A549 (cell line): ENCODE data around the gene LRRC46.

Experiments
- CHD2 ChIP-seq: fragments of 150-350 bp; IDR thresholded peaks from 2 replicates; pipeline ENCODE4 v1.6.1; 2014; ENCODE audit warnings: low read length; ENCODE audit not compliant: partially characterized antibody
- EHMT2 ChIP-seq: fragments of 200-600 bp; sonication (generic); IDR thresholded peaks from 2 replicates; pipeline ENCODE4 v1.6.1; 2016; ENCODE audit warnings: antibody characterized with exemption, low read depth, mild to moderate bottlenecking, moderate library complexity
- ELK1 ChIP-seq: fragments of 150-350 bp; IDR thresholded peaks from 2 replicates; pipeline ENCODE4 v1.6.1; 2014; ENCODE audit warnings: low read depth, mild to moderate bottlenecking, low read length
- EP300 ChIP-seq, 2 experiments: fragments of >200 bp; sonication (Bioruptor Twin); formaldehyde crosslinking; IDR thresholded peaks; 2 replicates in 1 of 2; 3 replicates in 1 of 2; pipeline ENCODE4 v1.6.1; 2016 to 2017
- ESRRA ChIP-seq: fragments of 150-350 bp; IDR thresholded peaks from 2 replicates; pipeline ENCODE4 v1.6.1; 2014; ENCODE audit warnings: mild to moderate bottlenecking, low read length, borderline replicate concordance
- FOXS1 ChIP-seq: fragments of 250-450 bp; sonication (Bioruptor Pico); IDR thresholded peaks from 2 replicates; pipeline ENCODE4 v1.5.0; 2020; ENCODE audit warnings: mild to moderate bottlenecking, moderate library complexity
- JUN ChIP-seq, 2 experiments: fragments of >200 bp; sonication (Bioruptor Twin); formaldehyde crosslinking; IDR thresholded peaks; 2 replicates in 1 of 2; 3 replicates in 1 of 2; pipeline ENCODE4 v1.6.1; 2016 to 2017
- NFE2L2 ChIP-seq: fragments of 150-350 bp; conservative IDR thresholded peaks from 2 replicates; pipeline ENCODE4 v1.6.1; 2014; ENCODE audit warnings: low read length
- POLR2A ChIP-seq: IDR thresholded peaks from 2 replicates; pipeline ENCODE4 v1.6.1; 2012; ENCODE audit warnings: mild to moderate bottlenecking, low read length
- REST ChIP-seq: fragments of 200-600 bp; sonication (generic); IDR thresholded peaks from 2 replicates; pipeline ENCODE4 v1.6.1; 2016; ENCODE audit warnings: antibody characterized with exemption, mild to moderate bottlenecking, moderate library complexity
- SMC3 ChIP-seq: fragments of >200 bp; sonication (Bioruptor Twin); formaldehyde crosslinking; IDR thresholded peaks from 3 replicates; pipeline ENCODE4 v1.6.1; 2018; ENCODE audit warnings: inconsistent platforms
- TF ChIP-seq, protein P1 (sequence below): fragments of >200 bp; sonication (Bioruptor Twin); formaldehyde crosslinking; IDR thresholded peaks from 3 replicates; pipeline ENCODE4 v1.5.1; 2016

GRCh38 chr17:47851764-47852112 lies 20.3 kb downstream of the LRRC46 start:
- TF ChIP-seq EP300 (IDR thresholded peaks at IDR 0.05) (no peak), SMC3 (no peak), ELK1 (no peak), REST (no peak), FOXS1 (no peak), JUN (IDR thresholded peaks at IDR 0.05) (no peak), NFE2L2 (no peak), EHMT2 (no peak), CHD2 (no peak), POLR2A (no peak), ESRRA (no peak)
- TF ChIP-seq, protein P1, sequence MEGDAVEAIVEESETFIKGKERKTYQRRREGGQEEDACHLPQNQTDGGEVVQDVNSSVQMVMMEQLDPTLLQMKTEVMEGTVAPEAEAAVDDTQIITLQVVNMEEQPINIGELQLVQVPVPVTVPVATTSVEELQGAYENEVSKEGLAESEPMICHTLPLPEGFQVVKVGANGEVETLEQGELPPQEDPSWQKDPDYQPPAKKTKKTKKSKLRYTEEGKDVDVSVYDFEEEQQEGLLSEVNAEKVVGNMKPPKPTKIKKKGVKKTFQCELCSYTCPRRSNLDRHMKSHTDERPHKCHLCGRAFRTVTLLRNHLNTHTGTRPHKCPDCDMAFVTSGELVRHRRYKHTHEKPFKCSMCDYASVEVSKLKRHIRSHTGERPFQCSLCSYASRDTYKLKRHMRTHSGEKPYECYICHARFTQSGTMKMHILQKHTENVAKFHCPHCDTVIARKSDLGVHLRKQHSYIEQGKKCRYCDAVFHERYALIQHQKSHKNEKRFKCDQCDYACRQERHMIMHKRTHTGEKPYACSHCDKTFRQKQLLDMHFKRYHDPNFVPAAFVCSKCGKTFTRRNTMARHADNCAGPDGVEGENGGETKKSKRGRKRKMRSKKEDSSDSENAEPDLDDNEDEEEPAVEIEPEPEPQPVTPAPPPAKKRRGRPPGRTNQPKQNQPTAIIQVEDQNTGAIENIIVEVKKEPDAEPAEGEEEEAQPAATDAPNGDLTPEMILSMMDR = no peak
